GM23338 (cell line): ENCODE data around the gene KIF25. TPM values are rescaled to one million over a fixed set of nuclear protein-coding genes. Genes with fewer than 3 reads are reported as not detected.

ENCODE experiments used
- ATAC-seq: fragments of 200-7000 bp; cut with Tn5 transposase; 3 replicates; pipeline ENCODE4 v1.9.1; 2020
- DNase-seq: peaks from one replicate; pipeline ENCODE4 v3.0.0-alpha.2; 2015; ENCODE audit warnings: low spot score
- H2AFZ ChIP-seq: fragments of 200-600 bp; sonication (generic); 2 replicates; pipeline ENCODE4 v1.8.0; 2016; ENCODE audit warnings: antibody characterized with exemption, mild to moderate bottlenecking, moderate library complexity
- H3F3A ChIP-seq: fragments of 200-600 bp; sonication (generic); replicated peaks from 2 replicates; pipeline ENCODE4 v1.8.0; 2017; ENCODE audit warnings: antibody characterized with exemption, mixed run types, low read depth
- H3K27ac ChIP-seq: fragments of 200-600 bp; sonication (generic); 2 replicates; pipeline ENCODE4 v1.6.1; 2016; ENCODE audit warnings: low read depth
- H3K27me3 ChIP-seq: fragments of 200-600 bp; sonication (generic); 2 replicates; pipeline ENCODE4 v1.8.0; 2016; ENCODE audit warnings: mild to moderate bottlenecking, mixed run types, moderate library complexity; ENCODE audit not compliant: insufficient read depth
- H3K36me3 ChIP-seq: fragments of 200-600 bp; sonication (generic); 2 replicates; pipeline ENCODE4 v1.8.0; 2016; ENCODE audit warnings: mild to moderate bottlenecking; ENCODE audit not compliant: insufficient read depth
- H3K4me1 ChIP-seq: fragments of 200-600 bp; sonication (generic); 2 replicates; pipeline ENCODE4 v1.8.0; 2016; ENCODE audit warnings: mild to moderate bottlenecking, moderate library complexity; ENCODE audit not compliant: insufficient read depth
- H3K4me2 ChIP-seq: fragments of 200-600 bp; sonication (generic); 2 replicates; pipeline ENCODE4 v1.7.1; 2017; ENCODE audit warnings: mixed run types
- H3K4me3 ChIP-seq: fragments of 200-600 bp; sonication (generic); 2 replicates; pipeline ENCODE4 v1.6.1; 2016; ENCODE audit warnings: mixed run types
- H3K79me2 ChIP-seq: fragments of 200-600 bp; sonication (generic); replicated peaks from 2 replicates; pipeline ENCODE4 v1.8.0; 2017; ENCODE audit warnings: mild to moderate bottlenecking; ENCODE audit not compliant: insufficient read depth
- H3K9me2 ChIP-seq: fragments of 200-600 bp; sonication (generic); 2 replicates; pipeline ENCODE4 v1.8.0; 2017; ENCODE audit not compliant: insufficient read depth
- H4K20me1 ChIP-seq: fragments of 200-600 bp; sonication (generic); replicated peaks from 2 replicates; pipeline ENCODE4 v1.8.0; 2017; ENCODE audit warnings: mild to moderate bottlenecking; ENCODE audit not compliant: insufficient read depth
- H3K27ac Mint-ChIP-seq: 2 replicates; pipeline ENCODE4 v1.8.0; 2020; ENCODE audit warnings: inconsistent platforms, mild to moderate bottlenecking, moderate library complexity, mixed read lengths
- H3K27me3 Mint-ChIP-seq: 3 replicates; pipeline ENCODE4 v1.8.0; 2022; ENCODE audit warnings: low read depth, mild to moderate bottlenecking, moderate library complexity, mixed read lengths, inconsistent platforms; ENCODE audit not compliant: insufficient read depth, poor library complexity
- H3K36me3 Mint-ChIP-seq: 3 replicates; pipeline ENCODE4 v1.8.0; 2021; ENCODE audit warnings: low read depth, mild to moderate bottlenecking, inconsistent platforms, moderate library complexity, mixed read lengths
- H3K4me1 Mint-ChIP-seq: 3 replicates; pipeline ENCODE4 v1.8.0; 2020; ENCODE audit warnings: mild to moderate bottlenecking, inconsistent platforms, mixed read lengths
- H3K4me3 Mint-ChIP-seq: 3 replicates; pipeline ENCODE4 v1.8.0; 2021; ENCODE audit warnings: moderate library complexity, mild to moderate bottlenecking, inconsistent platforms, mixed read lengths
- H3K9me3 Mint-ChIP-seq: 3 replicates; pipeline ENCODE4 v1.8.0; 2020; ENCODE audit warnings: moderate library complexity, mild to moderate bottlenecking, inconsistent platforms, mixed read lengths
- EZH2 ChIP-seq: fragments of 200-600 bp; sonication (generic); IDR thresholded peaks from one replicate; pipeline ENCODE4 v1.8.0; 2017; ENCODE audit warnings: antibody characterized with exemption, mild to moderate bottlenecking, low read depth; ENCODE audit not compliant: unreplicated experiment
- POLR2AphosphoS5 ChIP-seq: IDR thresholded peaks from 2 replicates; pipeline ENCODE4 v1.6.1; 2016; ENCODE audit warnings: antibody characterized with exemption, low read depth
- ZNF462 ChIP-seq: fragments of 250-450 bp; sonication (Bioruptor Pico); IDR thresholded peaks from 2 replicates; pipeline ENCODE4 v1.5.0; 2020; ENCODE audit warnings: mild to moderate bottlenecking, moderate library complexity
- polyA plus RNA-seq: library from polyadenylated mRNA; unstranded; fragments of >200 nt; fragmentation: Nextera tagmentation; extraction: Ambion mirVana; gene quantifications from 2 replicates; pipeline ENCODE4 v1.2.1, GENCODE V29; 2016
- total RNA-seq: library from RNA; depleted of rRNA; stranded (reverse); fragments of >200 nt; shearing (Covaris generic); gene quantifications from 2 replicates; pipeline ENCODE4 v1.2.3, GENCODE V29; 2014

Gene KIF25
- total and polyA plus RNA-seq, 2 experiments from 2014 or later, result 0.69 to 0.76 TPM

GRCh38 chr6:167973148-167973885 is 24.2 kb upstream of the KIF25 start:
- TF ChIP-seq ZNF462 (CRISPR knock-in tag), result no peak
- H3K4me2 ChIP-seq, result peak overlapping the region; percentile 60

GRCh38 chr6:167974640-167975344 is 22.7 kb upstream of the KIF25 start:
- Histone ChIP-seq H3K27ac (no peak overlapping the region), H3K79me2 (no peaks in the 10 kb centered on the region), H3K9me2 (no peaks in the 10 kb centered on the region), H3K4me1 (peaks cover 18% of the 10 kb centered on the region), H4K20me1 (0 out of 2 replicates have a peak, but pooled peaks cover 3% of the 10 kb centered on the region), H3K36me3 (peaks cover 6% of the 10 kb centered on the region; the same call in 1 of the 2 replicates), H2AFZ (no peak overlapping the region), H3K4me3 (no peak overlapping the region), H3F3A (no peaks in the 10 kb centered on the region), H3K4me2 (no peak overlapping the region), H3K27me3 (no peaks in the 10 kb centered on the region)
- ATAC-seq (no peak), DNase-seq (no peak)
- no peak overlapping the region for H3K4me3 Mint-ChIP-seq
- TF ChIP-seq EZH2 (no peak), POLR2AphosphoS5 (0 out of 2 replicates have a peak, but pooled peaks have one; percentile 16)
- no peak overlapping the region; the same call in 1 of the 2 replicates for H3K27ac Mint-ChIP-seq
- peaks cover 11% of the 10 kb centered on the region for H3K9me3 Mint-ChIP-seq
- peaks cover 6% of the 10 kb centered on the region for H3K27me3 Mint-ChIP-seq
- H3K4me1 Mint-ChIP-seq, result peaks cover 22% of the 10 kb centered on the region
- H3K36me3 Mint-ChIP-seq, result peaks cover 14% of the 10 kb centered on the region

More at GRCh38 chr6:167973148-167973885, 24.2 kb upstream of the KIF25 start:
- H2AFZ ChIP-seq, result no peak overlapping the region
- H3K27me3 Mint-ChIP-seq, result peaks cover 5% of the 10 kb centered on the region
- H3K79me2 ChIP-seq, result no peaks in the 10 kb centered on the region
- H3K27ac Mint-ChIP-seq, result peak overlapping the region; percentile 70
- no peak overlapping the region for H3K4me3 Mint-ChIP-seq
- H3K4me1 ChIP-seq, result peaks cover 18% of the 10 kb centered on the region
- no peaks in the 10 kb centered on the region for H3F3A ChIP-seq
- peaks cover 26% of the 10 kb centered on the region for H3K36me3 Mint-ChIP-seq
- H3K36me3 ChIP-seq, result peaks cover 20% of the 10 kb centered on the region
- DNase-seq (no peak), ATAC-seq (peak; percentile 68)
- no peaks in the 10 kb centered on the region for H3K9me2 ChIP-seq
- no peak overlapping the region for H3K27ac ChIP-seq
- no peak overlapping the region for H3K4me3 ChIP-seq
- no peaks in the 10 kb centered on the region for H3K27me3 ChIP-seq
- H3K4me1 Mint-ChIP-seq, result peaks cover 22% of the 10 kb centered on the region
- peaks cover 9% of the 10 kb centered on the region for H3K9me3 Mint-ChIP-seq
- 0 out of 2 replicates have a peak, but pooled peaks cover 3% of the 10 kb centered on the region for H4K20me1 ChIP-seq
